D721Med (cell line): Measurements from ENCODE around the gene LENG8.
"Not testable (repeated sequence)": the region's sequence is repeated elsewhere in the genome, so short reads cannot be mapped to it uniquely, and the experiment has no call there.

Source experiments
- DNase-seq: peaks from one replicate; pipeline ENCODE4 v3.0.0; 2011; ENCODE audit warnings: low spot score; ENCODE audit not compliant: insufficient read length
- FAIRE-seq: peaks from 2 replicates; lab custom pipeline; 2011; peaks lifted over from hg19 to GRCh38; lab: Jason Lieb, UNC
- TF ChIP-seq, protein P1 (sequence below): IDR thresholded peaks from 2 replicates; pipeline ENCODE4 v1.5.1; 2012; ENCODE audit warnings: mild to moderate bottlenecking, control low read depth; ENCODE audit not compliant: insufficient read depth; ENCODE audit errors: missing control alignments

LENG8 gene

DNA sequence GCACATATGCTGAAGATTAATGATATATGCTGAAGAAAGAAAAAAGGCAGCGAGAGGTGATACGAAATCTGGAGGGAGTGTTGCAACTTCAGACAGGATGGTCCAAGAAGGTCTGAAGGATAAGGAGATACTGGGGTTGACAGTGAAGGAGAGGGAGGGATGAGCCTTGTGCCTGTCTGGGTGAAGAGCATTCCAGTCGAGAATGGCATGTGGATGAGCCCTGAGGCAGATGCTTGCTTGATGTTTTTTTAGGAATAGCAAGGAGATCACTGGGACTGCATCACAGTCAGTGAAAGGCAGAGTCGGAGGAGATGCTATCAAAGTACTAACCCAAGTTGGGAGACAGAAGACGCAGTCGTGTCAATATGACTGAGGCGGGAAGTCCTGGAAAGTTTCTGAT lies 40.3 kb downstream of the LENG8 start:
- DNase-seq = no peak
- TF ChIP-seq, protein P1, sequence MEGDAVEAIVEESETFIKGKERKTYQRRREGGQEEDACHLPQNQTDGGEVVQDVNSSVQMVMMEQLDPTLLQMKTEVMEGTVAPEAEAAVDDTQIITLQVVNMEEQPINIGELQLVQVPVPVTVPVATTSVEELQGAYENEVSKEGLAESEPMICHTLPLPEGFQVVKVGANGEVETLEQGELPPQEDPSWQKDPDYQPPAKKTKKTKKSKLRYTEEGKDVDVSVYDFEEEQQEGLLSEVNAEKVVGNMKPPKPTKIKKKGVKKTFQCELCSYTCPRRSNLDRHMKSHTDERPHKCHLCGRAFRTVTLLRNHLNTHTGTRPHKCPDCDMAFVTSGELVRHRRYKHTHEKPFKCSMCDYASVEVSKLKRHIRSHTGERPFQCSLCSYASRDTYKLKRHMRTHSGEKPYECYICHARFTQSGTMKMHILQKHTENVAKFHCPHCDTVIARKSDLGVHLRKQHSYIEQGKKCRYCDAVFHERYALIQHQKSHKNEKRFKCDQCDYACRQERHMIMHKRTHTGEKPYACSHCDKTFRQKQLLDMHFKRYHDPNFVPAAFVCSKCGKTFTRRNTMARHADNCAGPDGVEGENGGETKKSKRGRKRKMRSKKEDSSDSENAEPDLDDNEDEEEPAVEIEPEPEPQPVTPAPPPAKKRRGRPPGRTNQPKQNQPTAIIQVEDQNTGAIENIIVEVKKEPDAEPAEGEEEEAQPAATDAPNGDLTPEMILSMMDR = no peak
- no peak for FAIRE-seq

DNA sequence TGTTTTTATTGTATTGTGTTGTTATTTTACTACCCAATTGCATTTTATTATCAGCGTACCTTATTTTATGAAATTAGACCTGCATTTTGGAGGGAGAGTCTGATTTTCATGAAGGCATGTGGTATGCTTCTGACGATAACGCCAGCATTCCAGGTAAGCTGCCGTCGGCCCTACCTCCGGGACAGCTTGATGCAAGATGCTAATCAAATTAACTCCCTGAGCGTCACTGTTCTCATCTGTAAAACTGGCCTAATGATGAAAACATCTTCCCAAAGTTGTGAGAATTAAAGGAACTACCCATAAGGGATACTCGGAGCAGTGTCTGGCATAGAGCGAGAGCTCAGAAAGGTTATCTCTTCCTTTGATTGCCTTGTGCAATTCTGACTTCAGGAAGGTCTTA lies 40.8 kb downstream of the LENG8 start:
- TF ChIP-seq, protein P1 = no peak
- no peak for DNase-seq
- FAIRE-seq = no peak

DNA sequence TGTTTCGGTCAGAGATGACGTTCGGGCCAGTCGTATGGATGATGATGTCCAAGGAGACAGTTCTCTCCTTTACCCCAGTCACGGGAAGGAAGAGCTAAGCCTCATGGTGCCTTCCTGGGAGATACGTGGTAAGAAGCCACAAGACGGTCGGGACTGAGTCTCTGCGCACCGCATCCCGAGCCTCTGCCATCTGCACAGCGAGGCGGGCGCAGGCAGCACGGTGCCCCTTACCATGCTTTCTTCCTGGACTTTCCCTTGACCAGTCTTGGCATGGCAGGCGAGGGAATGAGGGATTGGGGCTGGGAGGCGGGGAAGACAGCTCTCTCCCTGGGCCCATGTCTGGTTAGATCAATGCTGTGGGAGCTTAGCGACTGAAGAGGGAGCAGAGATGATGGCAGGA lies 43.6 kb downstream of the LENG8 start:
- FAIRE-seq = no peak
- TF ChIP-seq, protein P1 = no peak
- no peak for DNase-seq

DNA sequence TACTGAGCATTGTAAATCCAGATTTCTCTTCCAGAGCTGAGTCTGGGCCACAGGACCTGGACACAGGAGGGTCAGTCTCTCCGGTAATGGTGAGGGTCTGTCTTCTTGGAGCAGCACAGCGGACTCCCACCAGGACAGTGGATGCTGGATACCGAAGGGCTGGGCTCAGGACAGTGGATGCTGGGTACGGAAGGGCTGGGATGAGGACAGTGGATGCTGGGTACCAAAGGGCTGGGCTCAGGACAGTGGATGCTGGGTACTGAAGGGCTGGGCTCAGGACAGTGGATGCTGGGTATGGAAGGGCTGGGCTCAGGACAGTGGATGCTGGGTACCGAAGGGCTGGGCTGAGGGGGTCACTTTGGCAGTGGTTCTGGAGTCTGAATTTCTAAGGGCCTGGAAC lies 44.1 kb downstream of the LENG8 start:
- not testable (repeated sequence) for FAIRE-seq, DNase-seq

DNA sequence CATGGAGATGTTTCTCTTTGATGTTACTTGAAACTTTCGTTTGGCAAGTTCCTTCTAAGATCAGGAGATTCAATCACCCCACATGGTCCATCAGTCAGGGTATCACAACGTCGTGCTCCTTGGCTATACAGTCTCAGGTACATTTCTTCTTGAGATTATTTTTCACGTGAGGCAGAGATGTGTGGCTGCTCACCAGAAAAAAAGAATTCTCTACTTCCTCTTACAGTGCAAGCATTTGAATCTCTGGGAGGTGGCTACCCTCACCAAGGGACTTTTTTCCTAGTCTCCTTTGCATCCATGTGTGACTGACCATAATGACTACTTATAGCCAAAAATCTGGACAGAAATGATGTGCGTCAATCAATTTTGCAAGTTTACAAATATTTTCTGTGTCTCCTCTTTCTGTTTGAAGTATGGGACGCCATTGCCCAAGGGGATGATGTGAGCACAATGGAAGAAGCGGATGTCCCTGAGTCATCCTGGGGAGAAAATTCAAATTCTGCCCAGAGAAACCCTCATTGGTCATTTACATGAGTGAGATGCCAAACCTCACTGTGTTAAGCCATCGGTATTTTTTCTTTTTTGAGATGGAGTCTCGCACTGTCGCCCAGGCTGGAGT lies 45.1 kb downstream of the LENG8 start:
- TF ChIP-seq, protein P1 = no peak
- no peak for DNase-seq
- FAIRE-seq = no peak

DNA sequence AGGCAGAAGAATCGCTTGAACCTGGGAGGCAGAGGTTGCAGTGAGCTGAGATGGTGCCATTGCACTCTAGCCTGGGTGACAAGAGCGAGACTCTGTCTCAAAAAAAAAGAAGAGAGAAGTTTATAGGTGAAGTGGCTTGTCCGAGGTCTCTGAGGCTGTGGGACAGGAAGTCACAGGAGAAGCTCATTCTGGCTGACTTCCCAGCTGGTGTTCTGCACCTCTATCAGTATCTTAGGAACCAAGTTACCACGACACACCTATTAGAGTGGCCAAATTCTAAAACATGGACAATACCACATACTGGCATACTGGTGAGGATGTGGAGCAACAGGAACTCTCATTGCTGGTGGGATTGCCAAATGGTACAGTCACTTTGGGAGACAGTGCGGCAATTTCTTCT lies 46.3 kb downstream of the LENG8 start:
- not testable (repeated sequence) for FAIRE-seq, DNase-seq

DNA sequence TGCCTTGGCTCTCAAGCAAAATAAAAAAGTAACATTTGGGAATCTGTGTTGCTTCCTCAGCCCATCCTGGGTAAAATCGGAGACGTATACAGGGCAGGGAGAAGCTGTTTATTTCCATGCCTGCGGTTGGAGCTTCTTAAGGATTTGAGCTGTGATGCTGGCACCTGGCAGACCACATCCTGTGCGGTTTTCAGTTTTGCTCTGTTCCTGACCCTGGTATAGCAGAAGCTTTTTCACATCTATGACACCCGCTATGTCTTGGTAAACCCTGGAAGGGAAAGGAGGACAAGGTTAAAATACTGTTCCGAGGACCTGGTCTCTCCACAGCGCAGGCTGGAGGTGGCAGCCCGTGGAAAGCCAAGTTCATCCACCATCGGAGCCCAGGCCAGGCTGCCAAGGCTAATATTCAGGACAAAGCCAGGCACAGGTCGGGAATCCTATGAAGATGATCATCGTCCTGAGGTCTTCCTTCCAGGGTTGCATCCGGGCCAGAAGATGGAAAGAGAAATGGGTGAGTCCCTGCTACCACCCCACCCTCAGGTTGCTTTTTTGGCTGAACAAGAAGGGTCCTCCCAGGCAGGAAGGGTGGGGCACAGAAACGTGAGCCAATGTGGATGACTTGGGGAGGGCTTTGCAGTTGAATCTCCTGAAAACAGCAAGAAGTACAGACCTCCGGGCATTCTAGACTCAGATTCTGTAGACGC lies 48.9 kb downstream of the LENG8 start:
- FAIRE-seq, DNase-seq: not testable (repeated sequence)

DNA sequence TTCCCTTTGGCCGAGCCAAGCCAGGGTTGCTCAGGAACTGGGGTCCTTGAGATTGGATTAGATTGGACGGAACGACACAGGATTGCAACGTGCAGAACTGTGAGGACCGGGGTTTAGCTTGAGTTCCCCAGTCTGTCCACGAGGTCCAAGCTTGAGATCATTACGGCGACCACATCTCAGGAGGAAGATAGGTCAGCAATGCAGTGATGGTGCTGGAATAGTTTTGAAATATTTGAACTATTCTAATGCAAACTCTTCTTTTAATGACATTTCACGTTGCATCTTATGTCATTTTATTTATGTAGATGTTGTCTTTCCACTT lies 49.4 kb downstream of the LENG8 start:
- FAIRE-seq, DNase-seq: not testable (repeated sequence)

DNA sequence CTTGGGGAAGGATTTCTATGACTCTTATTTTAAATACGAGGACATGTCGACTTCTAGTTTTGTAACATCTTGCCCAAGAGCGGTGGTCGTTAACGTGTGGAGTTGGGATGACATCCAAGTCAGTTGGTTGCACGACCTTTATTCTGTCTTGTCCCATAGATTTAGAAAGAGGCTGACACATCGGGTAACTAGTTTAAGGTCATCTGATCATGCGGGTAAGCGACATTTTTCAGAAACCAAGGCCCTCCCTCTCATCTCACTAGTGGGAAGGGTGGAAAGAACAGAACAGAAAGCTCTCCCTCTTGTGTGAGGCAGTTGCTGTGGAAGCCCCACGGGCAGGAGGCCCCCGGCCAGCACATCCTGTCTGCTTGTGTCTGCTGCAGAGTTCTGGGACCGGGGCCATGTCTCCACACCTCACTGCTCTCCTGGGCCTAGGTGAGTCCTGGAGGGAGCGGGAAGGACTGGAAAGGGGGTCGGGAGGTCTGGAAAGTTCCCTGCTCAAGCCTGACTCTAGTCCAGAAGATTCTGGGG lies 53.6 kb downstream of the LENG8 start, which contains the start of gene LAIR2:
TSS of gene LAIR2 (plus strand) at position 314 of the 531 bp plus-strand sequence. CDS start at position 402, 88 bp downstream.
- FAIRE-seq = no peak
- DNase-seq = no peak
- TF ChIP-seq, protein P1 = no peak

DNA sequence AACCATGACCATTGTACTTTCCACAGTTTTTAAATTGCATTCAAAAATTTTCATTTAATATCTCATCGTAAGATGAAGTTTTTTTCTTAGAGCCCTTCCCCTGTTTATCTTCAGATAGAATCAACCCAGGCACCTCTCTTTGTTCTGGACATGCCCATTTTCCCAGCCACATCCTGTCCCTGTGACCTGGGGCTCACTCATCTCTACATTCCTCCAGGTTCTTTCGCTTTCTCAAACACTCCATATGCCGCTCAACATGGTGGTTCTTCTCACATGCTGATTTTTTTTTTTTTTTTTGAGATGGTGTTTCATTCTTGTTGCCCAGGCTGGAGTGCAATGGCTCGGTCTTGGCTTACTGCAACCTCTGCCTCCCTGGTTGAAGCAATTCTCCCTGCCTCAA lies 56.5 kb downstream of the LENG8 start:
- not testable (repeated sequence) for FAIRE-seq

More for the DNA sequence above, 56.5 kb downstream of the LENG8 start:
- DNase-seq = not testable (repeated sequence)
